ENCODE results near the gene PXMP2. TPM values are rescaled to one million over a fixed set of nuclear protein-coding genes. Genes with fewer than 3 reads are reported as not detected.

Gene PXMP2
- polyA plus RNA-seq, 3 donors, result 2.9 to 9.2 (median 8.7) TPM

- peaks cover 0 to 1% (median 0%) of the 10 kb centered on the region in 3 donors for H3K27me3 Mint-ChIP-seq (ENCODE audit: low read depth in 3 of 3)
- H3K9ac ChIP-seq (ENCODE audit: insufficient read depth, low read length, poor library complexity, severe bottlenecking), result no peak overlapping the region
- H3K4me3 Mint-ChIP-seq, result no peak overlapping the region
- H3K27me3 ChIP-seq (ENCODE audit: control insufficient read depth in 2 of 2, insufficient read depth in 2 of 2, low read length in 2 of 2), result no peaks in the 10 kb centered on the region
- peaks cover 70 to 90% of the 10 kb centered on the region in 2 donors for H3K36me3 Mint-ChIP-seq
- peak overlapping the region in 1 of 7 donors; percentile 14 for H3K27ac Mint-ChIP-seq
- intact Hi-C loops (cut with micrococcal nuclease), result no loop called here
- H3K9me3 ChIP-seq (replicated peaks in 1 of 2; ENCODE audit: control insufficient read depth in 1 of 2, insufficient read depth in 1 of 2, low read length in 2 of 2), result no peaks in the 10 kb centered on the region
- H3K4me1 ChIP-seq (ENCODE audit: control insufficient read depth in 1 of 2, insufficient read depth in 2 of 2, low read length in 2 of 2), result no peaks in the 10 kb centered on the region
- no peak for TF ChIP-seq CTCF (IDR thresholded peaks at IDR 0.05)
- no peaks in the 10 kb centered on the region for H4K20me1 ChIP-seq (ENCODE audit: insufficient read depth, low read length)
- H3K4me3 ChIP-seq (replicated peaks in 1 of 3; ENCODE audit: low read depth in 2 of 3, low read length in 3 of 3), result no peak overlapping the region
- peaks cover 48 to 89% of the 10 kb centered on the region in 2 donors for H3K36me3 ChIP-seq (replicated peaks in 1 of 2; ENCODE audit: control insufficient read depth in 1 of 2, insufficient read depth in 2 of 2, low read length in 2 of 2)
- no peaks in the 10 kb centered on the region for H3K79me2 ChIP-seq (ENCODE audit: insufficient read depth, low read length)
- no peak overlapping the region for H2AFZ ChIP-seq (ENCODE audit: insufficient read depth, low read depth, low read length, poor library complexity, severe bottlenecking)
- H3K9me3 Mint-ChIP-seq, result no peaks in the 10 kb centered on the region
- H3K27ac ChIP-seq (ENCODE audit: low read depth in 1 of 2, low read length in 2 of 2), result no peak overlapping the region
- no peak for DNase-seq
- H3K4me1 Mint-ChIP-seq, result no peaks in the 10 kb centered on the region
- WGBS (ENCODE audit: insufficient coverage), result 93% methylated on average over 7 of the region's 10 CpGs
- no peak overlapping the region for H3K4me2 ChIP-seq (replicated peaks; ENCODE audit: extremely low read depth, low read length, poor library complexity, severe bottlenecking)
Measured at GRCh38 chr12:132647858-132648257, 39.5 kb upstream of the PXMP2 start.

GRCh38 chr12:132648616-132649225 lies 38.7 kb upstream of the PXMP2 start:
- Histone ChIP-seq H3K79me2 (ENCODE audit: insufficient read depth, low read length) (no peaks in the 10 kb centered on the region), H2AFZ (ENCODE audit: insufficient read depth, low read depth, low read length, poor library complexity, severe bottlenecking) (no peak overlapping the region), H3K36me3 (replicated peaks in 1 of 2; ENCODE audit: control insufficient read depth in 1 of 2, insufficient read depth in 2 of 2, low read length in 2 of 2) (peaks cover 54 to 89% of the 10 kb centered on the region in 2 donors), H3K4me3 (replicated peaks in 1 of 3; ENCODE audit: low read depth in 2 of 3, low read length in 3 of 3) (no peak overlapping the region), H3K9me3 (replicated peaks in 1 of 2; ENCODE audit: control insufficient read depth in 1 of 2, insufficient read depth in 1 of 2, low read length in 2 of 2) (no peaks in the 10 kb centered on the region), H3K4me2 (replicated peaks; ENCODE audit: extremely low read depth, low read length, poor library complexity, severe bottlenecking) (no peak overlapping the region), H3K9ac (ENCODE audit: insufficient read depth, low read length, poor library complexity, severe bottlenecking) (no peak overlapping the region), H3K27me3 (ENCODE audit: control insufficient read depth in 2 of 2, insufficient read depth in 2 of 2, low read length in 2 of 2) (no peaks in the 10 kb centered on the region), H3K4me1 (ENCODE audit: control insufficient read depth in 1 of 2, insufficient read depth in 2 of 2, low read length in 2 of 2) (no peaks in the 10 kb centered on the region), H3K27ac (ENCODE audit: low read depth in 1 of 2, low read length in 2 of 2) (no peak overlapping the region), H4K20me1 (ENCODE audit: insufficient read depth, low read length) (no peaks in the 10 kb centered on the region)
- H3K36me3 Mint-ChIP-seq, result peaks cover 70 to 88% of the 10 kb centered on the region in 2 donors
- H3K9me3 Mint-ChIP-seq, result no peaks in the 10 kb centered on the region
- no peaks in the 10 kb centered on the region for H3K4me1 Mint-ChIP-seq
- no peak for TF ChIP-seq CTCF (IDR thresholded peaks at IDR 0.05)
- intact Hi-C loops (cut with micrococcal nuclease), result no loop called here
- H3K27me3 Mint-ChIP-seq (ENCODE audit: low read depth in 3 of 3), result peaks cover 0 to 1% (median 0%) of the 10 kb centered on the region in 3 donors
- 95% methylated on average over 21 of the region's 24 CpGs for WGBS (ENCODE audit: insufficient coverage)
- H3K4me3 Mint-ChIP-seq, result no peak overlapping the region
- no peak overlapping the region for H3K27ac Mint-ChIP-seq
- no peak for DNase-seq
